B cell (primary cell): Measurements from ENCODE around the gene URM1.
"Not testable (repeated sequence)": the region's sequence is repeated elsewhere in the genome, so short reads cannot be mapped to it uniquely, and the experiment has no call there.

Source experiments
- EZH2 ChIP-seq: IDR thresholded peaks from 2 replicates; pipeline ENCODE4 v1.6.1; 2012; ENCODE audit warnings: borderline replicate concordance, low read depth, mild to moderate bottlenecking, moderate library complexity, low read length; ENCODE audit not compliant: insufficient read depth, poor library complexity, severe bottlenecking
- TF ChIP-seq, protein P1 (sequence below): fragments of 200-600 bp; IDR thresholded peaks from one replicate; pipeline ENCODE4 v1.8.0; 2022; ENCODE audit warnings: antibody characterized with exemption, mild to moderate bottlenecking

DNA sequence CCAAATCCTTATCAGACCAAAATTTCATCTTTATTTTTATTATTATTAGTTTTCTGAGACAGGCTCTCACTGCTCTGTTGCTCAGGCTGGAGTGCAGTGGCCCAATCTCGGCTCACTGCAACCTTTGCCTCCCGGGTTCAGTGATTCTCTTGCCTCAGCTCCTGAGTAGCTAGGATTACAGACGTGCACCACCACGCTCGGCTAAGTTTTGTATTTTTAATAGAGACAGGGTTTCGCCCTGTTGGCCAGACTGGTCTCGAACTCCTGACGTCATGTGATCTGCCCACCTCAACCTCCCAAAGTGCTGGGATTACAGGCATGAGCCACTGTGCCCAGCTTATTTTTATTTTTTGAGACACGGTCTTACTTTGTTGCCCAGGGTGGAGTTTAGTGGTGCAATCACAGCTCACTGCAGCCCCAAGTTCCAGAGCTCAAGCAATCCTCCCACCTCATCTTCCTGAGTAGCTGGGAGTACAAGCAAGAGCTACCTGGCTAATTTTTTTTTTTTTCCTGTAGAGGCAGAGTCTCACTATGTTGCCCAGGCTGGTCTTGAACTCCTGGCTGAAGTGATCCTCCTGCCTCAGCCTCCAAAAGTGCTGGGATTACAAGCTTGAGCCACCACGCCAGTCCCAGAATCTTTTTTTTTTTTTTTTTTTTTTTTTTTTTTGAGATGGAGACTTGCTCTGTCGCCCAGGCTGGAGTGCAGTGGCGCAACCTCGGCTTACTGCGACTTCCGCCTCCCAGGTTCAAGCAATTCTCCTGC is 32.1 kb upstream of the URM1 start:
- TF ChIP-seq, protein P1, sequence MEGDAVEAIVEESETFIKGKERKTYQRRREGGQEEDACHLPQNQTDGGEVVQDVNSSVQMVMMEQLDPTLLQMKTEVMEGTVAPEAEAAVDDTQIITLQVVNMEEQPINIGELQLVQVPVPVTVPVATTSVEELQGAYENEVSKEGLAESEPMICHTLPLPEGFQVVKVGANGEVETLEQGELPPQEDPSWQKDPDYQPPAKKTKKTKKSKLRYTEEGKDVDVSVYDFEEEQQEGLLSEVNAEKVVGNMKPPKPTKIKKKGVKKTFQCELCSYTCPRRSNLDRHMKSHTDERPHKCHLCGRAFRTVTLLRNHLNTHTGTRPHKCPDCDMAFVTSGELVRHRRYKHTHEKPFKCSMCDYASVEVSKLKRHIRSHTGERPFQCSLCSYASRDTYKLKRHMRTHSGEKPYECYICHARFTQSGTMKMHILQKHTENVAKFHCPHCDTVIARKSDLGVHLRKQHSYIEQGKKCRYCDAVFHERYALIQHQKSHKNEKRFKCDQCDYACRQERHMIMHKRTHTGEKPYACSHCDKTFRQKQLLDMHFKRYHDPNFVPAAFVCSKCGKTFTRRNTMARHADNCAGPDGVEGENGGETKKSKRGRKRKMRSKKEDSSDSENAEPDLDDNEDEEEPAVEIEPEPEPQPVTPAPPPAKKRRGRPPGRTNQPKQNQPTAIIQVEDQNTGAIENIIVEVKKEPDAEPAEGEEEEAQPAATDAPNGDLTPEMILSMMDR = not testable (repeated sequence)
- not testable (repeated sequence) for TF ChIP-seq EZH2
